CD14-positive monocyte (primary cell): Measurements from ENCODE around the gene DYNLL1. TPM values are rescaled to one million over a fixed set of nuclear protein-coding genes. Genes with fewer than 3 reads are reported as not detected.

Experiments
- DNase-seq, 3 donors: peaks; one replicate each; pipeline ENCODE4 v3.0.0-alpha.2; 2011 to 2022
- H2AFZ ChIP-seq: 2 replicates; pipeline ENCODE4 v1.6.0; 2012; ENCODE audit warnings: mild to moderate bottlenecking, low read depth, low read length, inconsistent platforms; ENCODE audit not compliant: insufficient read depth, poor library complexity, severe bottlenecking
- H3K27ac ChIP-seq, 2 donors: 1 replicate in 1 of 2; 2 replicates in 1 of 2; pipeline ENCODE4 v1.5.1; 2012 to 2013; ENCODE audit warnings: low read length in 2 of 2, control low read depth in 1 of 2, inconsistent platforms in 1 of 2, low read depth in 1 of 2, mild to moderate bottlenecking in 1 of 2
- H3K27me3 ChIP-seq, 2 donors: one replicate each; pipeline versions ENCODE4 v1.6.0 to v1.6.1; 2011 to 2013; ENCODE audit warnings: low read length in 2 of 2; ENCODE audit not compliant: control insufficient read depth in 2 of 2, insufficient read depth in 2 of 2
- H3K36me3 ChIP-seq, 2 donors: replicated peaks in 1 of 2; 1 replicate in 1 of 2; 2 replicates in 1 of 2; pipeline versions ENCODE4 v1.5.1 to v1.6.1; 2012 to 2013; ENCODE audit warnings: low read length in 2 of 2, control low read depth in 1 of 2, inconsistent platforms in 1 of 2, mild to moderate bottlenecking in 1 of 2; ENCODE audit not compliant: insufficient read depth in 2 of 2, control insufficient read depth in 1 of 2
- H3K4me1 ChIP-seq, 2 donors: 1 replicate in 1 of 2; 2 replicates in 1 of 2; pipeline versions ENCODE4 v1.5.1 to v1.6.1; 2012 to 2013; ENCODE audit warnings: low read length in 2 of 2, control low read depth in 1 of 2, inconsistent platforms in 1 of 2, mild to moderate bottlenecking in 1 of 2, moderate library complexity in 1 of 2; ENCODE audit not compliant: insufficient read depth in 2 of 2, control insufficient read depth in 1 of 2
- H3K4me2 ChIP-seq: replicated peaks from 2 replicates; pipeline ENCODE3; 2012; ENCODE audit warnings: low read length, moderate library complexity, mild to moderate bottlenecking; ENCODE audit not compliant: poor library complexity, severe bottlenecking; ENCODE audit errors: extremely low read depth
- H3K4me3 ChIP-seq, 3 experiments: fragments of 200-600 bp in 1 of 3; sonication (generic) in 1 of 3; replicated peaks in 1 of 3; 1 replicate in 2 of 3; 2 replicates in 1 of 3; pipeline ENCODE4 v1.5.1; 2011 to 2013; ENCODE audit warnings: low read length in 3 of 3, mild to moderate bottlenecking in 3 of 3, control low read depth in 2 of 3, low read depth in 2 of 3, inconsistent platforms in 1 of 3, moderate library complexity in 1 of 3
- H3K79me2 ChIP-seq: 2 replicates; pipeline ENCODE4 v1.6.0; 2012; ENCODE audit warnings: mild to moderate bottlenecking, control low read depth, inconsistent platforms, low read length, moderate library complexity; ENCODE audit not compliant: insufficient read depth
- H3K9ac ChIP-seq: 2 replicates; pipeline ENCODE4 v1.6.0; 2017; ENCODE audit warnings: low read length, mild to moderate bottlenecking; ENCODE audit not compliant: insufficient read depth, poor library complexity, severe bottlenecking
- H3K9me3 ChIP-seq, 2 donors: replicated peaks in 1 of 2; 1 replicate in 1 of 2; 2 replicates in 1 of 2; pipeline versions ENCODE4 v1.5.1 to v1.6.1; 2012 to 2013; ENCODE audit warnings: low read length in 2 of 2, control low read depth in 1 of 2; ENCODE audit not compliant: control insufficient read depth in 1 of 2, insufficient read depth in 1 of 2
- H4K20me1 ChIP-seq: 2 replicates; pipeline ENCODE4 v1.6.0; 2012; ENCODE audit warnings: mild to moderate bottlenecking, low read length, control low read depth, moderate library complexity; ENCODE audit not compliant: insufficient read depth
- H3K27ac Mint-ChIP-seq, 7 donors: one replicate each; pipeline ENCODE4 v1.8.0; 2020; ENCODE audit warnings: mild to moderate bottlenecking in 7 of 7, mixed read lengths in 7 of 7, moderate library complexity in 6 of 7, inconsistent platforms in 2 of 7
- H3K27me3 Mint-ChIP-seq, 3 donors: one replicate each; pipeline ENCODE4 v1.8.0; 2021 to 2022; ENCODE audit warnings: low read depth in 3 of 3, mild to moderate bottlenecking in 3 of 3, mixed read lengths in 3 of 3, moderate library complexity in 3 of 3, inconsistent platforms in 1 of 3
- H3K36me3 Mint-ChIP-seq, 2 donors: one replicate each; pipeline ENCODE4 v1.8.0; 2020; ENCODE audit warnings: mixed read lengths in 2 of 2, inconsistent platforms in 1 of 2, mild to moderate bottlenecking in 1 of 2
- H3K4me1 Mint-ChIP-seq: one replicate; pipeline ENCODE4 v1.8.0; 2020; ENCODE audit warnings: mild to moderate bottlenecking, mixed read lengths
- H3K4me3 Mint-ChIP-seq, 2 donors: one replicate each; pipeline ENCODE4 v1.8.0; 2020; ENCODE audit warnings: mild to moderate bottlenecking in 2 of 2, mixed read lengths in 2 of 2, moderate library complexity in 1 of 2
- H3K9me3 Mint-ChIP-seq, 7 donors: one replicate each; pipeline ENCODE4 v1.8.0; 2020 to 2022; ENCODE audit warnings: mixed read lengths in 7 of 7, mild to moderate bottlenecking in 6 of 7, moderate library complexity in 6 of 7, inconsistent platforms in 2 of 7
- WGBS: methylation state at CpG from one replicate; pipeline ENCODE4 v1.1.5; 2013; ENCODE audit warnings: missing lambda C conversion rate; ENCODE audit not compliant: insufficient coverage; 5-methylcytosine and 5-hydroxymethylcytosine counted together
- intact Hi-C, 2 donors: fragments of 100-400 bp; cut with micrococcal nuclease; formaldehyde crosslinking; loops; one replicate each; pipeline versions ENCODE4 v1.15.0 to v1.15.1; 2023
- polyA plus RNA-seq, 3 donors: library from polyadenylated mRNA; depleted of rRNA in 1 of 3; unstranded in 2 of 3; stranded (reverse) in 1 of 3; fragments of 300-500 nt in 2 of 3; fragments of >200 nt in 1 of 3; fragmentation: Illumina TruSeq in 2 of 3; gene quantifications; 1 replicate in 2 of 3; 2 replicates in 1 of 3; pipeline ENCODE4 v1.2.3, GENCODE V29; 2012 to 2021
- TF ChIP-seq, protein P1 (sequence below): fragments of 200-600 bp; IDR thresholded peaks from one replicate; pipeline ENCODE4 v1.8.0; 2022; ENCODE audit warnings: antibody characterized with exemption, mild to moderate bottlenecking

The DYNLL1 gene
- polyA plus RNA-seq, 3 donors, result 184 to 504 (median 486) TPM

DNA sequence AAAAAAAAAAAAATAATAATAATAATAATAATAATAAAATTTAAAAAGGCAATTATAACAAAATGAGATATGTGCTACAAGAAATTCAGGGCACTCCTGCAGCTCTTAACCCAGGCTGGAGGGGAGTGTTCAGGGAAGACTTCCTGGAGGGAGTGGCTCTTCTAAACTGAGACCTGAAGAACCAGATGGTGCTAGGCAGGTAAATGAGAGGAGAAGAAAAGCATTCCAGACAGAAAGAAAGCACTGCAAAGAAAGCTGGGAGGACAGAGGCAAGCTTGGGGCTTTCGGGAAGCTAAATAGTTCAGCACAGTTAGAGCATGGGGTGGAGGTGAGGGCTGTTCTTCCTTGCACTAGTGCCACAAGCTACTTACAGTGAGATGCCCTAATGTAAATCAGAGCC lies 16.5 kb upstream of the DYNLL1 start:
- Mint-ChIP-seq H3K9me3 (peaks cover 0 to under 1% (median 0%) of the 10 kb centered on the region in 7 donors), H3K4me3 (no peak overlapping the region), H3K27me3 (peaks cover 0 to 1% (median 0%) of the 10 kb centered on the region in 3 donors), H3K36me3 (peaks cover 0 to 4% of the 10 kb centered on the region in 2 donors), H3K4me1 (peaks cover 14% of the 10 kb centered on the region), H3K27ac (no peak overlapping the region)
- peaks cover 4 to 5% of the 10 kb centered on the region in 2 donors for H3K4me1 ChIP-seq
- TF ChIP-seq, protein P1, sequence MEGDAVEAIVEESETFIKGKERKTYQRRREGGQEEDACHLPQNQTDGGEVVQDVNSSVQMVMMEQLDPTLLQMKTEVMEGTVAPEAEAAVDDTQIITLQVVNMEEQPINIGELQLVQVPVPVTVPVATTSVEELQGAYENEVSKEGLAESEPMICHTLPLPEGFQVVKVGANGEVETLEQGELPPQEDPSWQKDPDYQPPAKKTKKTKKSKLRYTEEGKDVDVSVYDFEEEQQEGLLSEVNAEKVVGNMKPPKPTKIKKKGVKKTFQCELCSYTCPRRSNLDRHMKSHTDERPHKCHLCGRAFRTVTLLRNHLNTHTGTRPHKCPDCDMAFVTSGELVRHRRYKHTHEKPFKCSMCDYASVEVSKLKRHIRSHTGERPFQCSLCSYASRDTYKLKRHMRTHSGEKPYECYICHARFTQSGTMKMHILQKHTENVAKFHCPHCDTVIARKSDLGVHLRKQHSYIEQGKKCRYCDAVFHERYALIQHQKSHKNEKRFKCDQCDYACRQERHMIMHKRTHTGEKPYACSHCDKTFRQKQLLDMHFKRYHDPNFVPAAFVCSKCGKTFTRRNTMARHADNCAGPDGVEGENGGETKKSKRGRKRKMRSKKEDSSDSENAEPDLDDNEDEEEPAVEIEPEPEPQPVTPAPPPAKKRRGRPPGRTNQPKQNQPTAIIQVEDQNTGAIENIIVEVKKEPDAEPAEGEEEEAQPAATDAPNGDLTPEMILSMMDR, result no peak
- no peaks in the 10 kb centered on the region for H3K79me2 ChIP-seq
- no peaks in the 10 kb centered on the region for H3K27me3 ChIP-seq
- no peak overlapping the region for H3K4me3 ChIP-seq
- no peaks in the 10 kb centered on the region for H3K9me3 ChIP-seq
- intact Hi-C loops, result no loop called here
- no peaks in the 10 kb centered on the region for H4K20me1 ChIP-seq
- H3K27ac ChIP-seq, result no peak overlapping the region
- H3K36me3 ChIP-seq, result no peaks in the 10 kb centered on the region
- no peak overlapping the region for H3K4me2 ChIP-seq
- H3K9ac ChIP-seq, result no peak overlapping the region
- H2AFZ ChIP-seq, result no peak overlapping the region
- no CpG with 5 or more reads among the region's 1 CpG for WGBS
- DNase-seq, result no peak

DNA sequence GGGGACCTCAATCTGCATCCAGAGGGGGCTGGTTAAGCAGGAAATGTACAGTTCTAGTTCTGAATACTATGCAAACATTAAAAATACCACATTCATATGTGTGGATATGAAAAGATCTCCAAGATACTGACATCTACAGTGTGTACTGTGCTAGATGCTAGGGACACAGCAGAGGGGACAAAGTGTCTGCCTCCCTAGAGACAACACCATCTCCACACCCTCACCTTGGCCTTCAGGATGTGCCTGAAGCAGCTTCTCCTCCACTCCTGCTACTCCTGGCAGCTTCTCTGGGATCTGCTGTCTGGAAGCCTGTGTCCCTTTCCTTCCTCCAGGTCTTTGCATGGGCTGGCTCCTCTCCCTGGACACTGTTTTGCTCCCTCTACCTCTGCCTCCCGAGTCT lies 15.7 kb upstream of the DYNLL1 start:
- no peak overlapping the region for H3K4me3 ChIP-seq
- H3K79me2 ChIP-seq, result no peaks in the 10 kb centered on the region
- H3K27me3 Mint-ChIP-seq, result peaks cover 0 to 1% (median 0%) of the 10 kb centered on the region in 3 donors
- no peak for DNase-seq
- peaks cover 0 to 4% of the 10 kb centered on the region in 2 donors for H3K36me3 Mint-ChIP-seq
- no peak overlapping the region for H3K9ac ChIP-seq
- no peak overlapping the region for H3K4me3 Mint-ChIP-seq
- no peaks in the 10 kb centered on the region for H3K9me3 ChIP-seq
- peaks cover 0 to 2% of the 10 kb centered on the region in 2 donors for H3K4me1 ChIP-seq
- no peak overlapping the region for H2AFZ ChIP-seq
- no peak overlapping the region for H3K27ac ChIP-seq
- H3K27me3 ChIP-seq, result no peaks in the 10 kb centered on the region
- H3K9me3 Mint-ChIP-seq, result no peaks in the 10 kb centered on the region
- H3K4me2 ChIP-seq, result no peak overlapping the region
- H3K36me3 ChIP-seq, result no peaks in the 10 kb centered on the region
- TF ChIP-seq, protein P1, result no peak
- H3K27ac Mint-ChIP-seq, result peak overlapping the region in 1 of 7 donors; percentile 9
- intact Hi-C loops, result no loop called here
- no peaks in the 10 kb centered on the region for H4K20me1 ChIP-seq
- H3K4me1 Mint-ChIP-seq, result peaks cover 10% of the 10 kb centered on the region
- WGBS, result 73% methylated on average over 1 of the region's 1 CpG
